Hepatic stellate cell (primary cell): ENCODE results near the gene MRPL49.
"Not testable (repeated sequence)": the region's sequence is repeated elsewhere in the genome, so short reads cannot be mapped to it uniquely, and the experiment has no call there.

Experiments used
- DNase-seq: peaks from one replicate; pipeline ENCODE4 v3.0.0; 2011; ENCODE audit warnings: low spot score

MRPL49 gene

DNA sequence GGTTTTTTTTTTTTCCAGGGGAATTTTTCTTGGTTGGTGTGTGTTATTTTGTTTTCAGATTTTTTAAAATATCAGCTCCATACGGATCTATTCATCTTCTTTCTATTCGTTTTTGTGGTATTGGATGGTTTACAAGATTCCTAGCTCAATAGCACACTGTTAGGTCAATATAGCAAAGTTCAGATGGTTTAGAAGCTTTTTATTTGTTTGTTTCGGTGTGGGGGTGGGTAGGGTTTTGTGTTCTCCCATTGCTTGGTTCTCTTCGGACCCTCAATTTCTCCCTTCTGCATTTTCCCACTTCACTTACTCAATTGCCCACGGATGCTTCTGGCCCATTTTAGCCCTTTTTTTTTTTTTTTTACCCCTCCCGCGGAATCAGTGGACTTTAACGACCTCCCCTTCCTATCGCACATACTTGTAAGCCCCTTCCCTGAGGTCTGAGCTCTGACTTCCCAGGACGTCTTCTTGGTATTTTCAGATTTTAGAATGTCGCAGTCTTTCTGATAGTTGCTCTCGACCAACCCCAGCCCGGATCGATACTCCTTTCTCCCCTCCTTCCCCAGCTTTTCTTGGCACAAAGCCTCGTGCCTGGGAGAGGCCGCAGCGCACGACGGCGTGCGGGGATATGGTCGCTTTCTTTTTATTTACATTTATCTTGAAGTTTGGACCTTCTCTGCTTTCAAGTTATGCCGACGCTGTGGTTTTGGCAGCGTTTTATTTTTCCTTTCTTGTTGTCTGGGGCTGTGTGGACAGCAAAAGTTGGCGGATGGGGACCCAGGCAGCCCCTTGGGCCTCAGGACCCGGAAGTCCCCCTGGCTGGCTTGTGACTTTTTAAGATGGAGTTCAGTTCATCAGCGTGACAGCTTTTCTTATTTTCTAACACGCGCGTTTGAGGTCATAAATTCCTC, 43.5 kb downstream of the MRPL49 start:
- DNase-seq, result no peak

DNA sequence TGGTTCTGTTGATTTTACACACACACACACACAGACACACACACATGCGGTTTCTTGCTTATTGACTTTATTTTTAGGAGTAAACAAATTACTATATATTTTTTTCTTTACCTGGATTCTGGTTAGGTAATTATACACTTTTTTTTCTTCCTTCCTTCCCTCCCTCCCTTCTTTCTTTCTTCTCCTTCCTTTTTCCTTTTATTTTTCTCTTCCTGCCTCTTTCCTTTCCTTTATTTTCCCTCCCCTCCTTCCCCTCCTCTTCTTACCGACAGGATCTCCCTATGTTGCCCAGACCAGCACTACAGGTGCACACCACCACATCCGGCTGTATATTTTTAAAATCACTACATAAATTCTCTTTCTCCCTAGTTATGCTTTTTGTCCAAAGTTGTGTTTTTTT, 44.8 kb downstream of the MRPL49 start:
- DNase-seq, result no peak

DNA sequence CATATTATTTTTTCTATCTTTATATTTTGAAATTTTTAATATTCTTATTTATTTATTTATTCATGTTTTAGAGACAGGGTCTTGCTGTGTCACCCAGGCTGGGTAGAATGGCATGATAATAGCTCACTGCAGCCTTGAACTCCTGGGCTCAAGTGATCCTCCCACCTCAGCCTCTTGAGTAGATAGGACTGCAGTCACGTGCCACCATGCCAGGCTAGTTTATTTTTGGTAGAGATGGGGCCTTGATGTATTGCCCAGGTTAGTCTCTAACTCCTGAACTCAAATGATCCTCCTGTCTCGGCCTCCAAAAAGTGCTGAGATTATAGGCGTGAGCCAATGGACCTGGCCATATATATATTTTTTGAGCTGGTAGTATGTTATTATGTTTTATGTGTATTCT, 45.5 kb downstream of the MRPL49 start:
- DNase-seq, result no peak

DNA sequence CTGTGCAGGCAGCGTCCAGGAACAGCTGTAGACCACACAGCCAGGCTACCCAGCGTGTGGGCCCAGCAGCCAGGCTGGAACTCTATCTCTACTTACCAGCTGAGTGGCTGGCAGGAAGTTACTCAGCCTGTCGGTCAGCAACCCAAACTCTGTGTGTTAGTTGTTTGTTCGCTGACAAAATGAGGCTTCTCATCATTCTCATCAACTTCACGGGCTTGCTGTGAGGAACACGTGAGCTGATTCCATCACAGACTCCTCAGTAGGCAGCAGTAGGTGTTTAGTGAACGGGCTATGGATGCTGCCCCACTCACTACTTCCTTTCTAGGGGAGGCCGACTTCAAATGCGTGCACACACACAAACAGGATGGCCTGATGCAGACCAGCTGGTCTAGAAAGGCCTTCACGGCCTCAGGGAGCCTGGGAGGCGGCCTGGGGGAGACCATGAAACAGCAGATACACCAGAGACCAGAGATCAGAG, 47.1 kb downstream of the MRPL49 start:
- DNase-seq, result no peak

DNA sequence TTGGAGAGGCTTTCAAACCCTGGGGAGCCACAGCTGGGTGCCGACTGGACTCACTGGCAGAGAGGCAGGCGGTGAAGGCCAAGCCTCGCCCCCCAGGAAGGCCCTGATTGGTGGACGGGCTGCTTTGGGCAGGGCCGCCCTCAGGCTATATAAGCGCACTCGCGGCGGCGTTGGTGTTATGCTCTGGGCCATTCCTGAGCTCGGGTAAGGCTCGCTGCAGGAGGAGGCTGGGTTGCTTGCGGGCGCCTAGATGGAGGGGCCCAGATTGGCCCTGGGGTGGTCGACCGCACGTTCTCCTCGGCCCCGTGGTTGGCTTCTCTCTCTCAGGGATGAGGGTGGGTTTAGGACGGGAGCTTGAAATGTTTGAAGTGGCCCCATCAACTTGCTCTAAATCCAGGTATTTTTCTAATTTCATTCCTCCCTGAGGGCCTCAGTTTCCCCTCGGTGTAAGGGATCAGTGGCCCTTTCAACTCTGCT, 48.0 kb downstream of the MRPL49 start, which contains the start of gene SPDYC:
Gene SPDYC (plus strand): TSS at position 176 of the 477 bp plus-strand sequence. CDS start 1,125 bp downstream, outside the sequence.
- no peak for DNase-seq

- DNase-seq, result no peak
These were observed 50.5 kb downstream of the MRPL49 start for GRCh38 chr11:65172600-65172999.

DNA sequence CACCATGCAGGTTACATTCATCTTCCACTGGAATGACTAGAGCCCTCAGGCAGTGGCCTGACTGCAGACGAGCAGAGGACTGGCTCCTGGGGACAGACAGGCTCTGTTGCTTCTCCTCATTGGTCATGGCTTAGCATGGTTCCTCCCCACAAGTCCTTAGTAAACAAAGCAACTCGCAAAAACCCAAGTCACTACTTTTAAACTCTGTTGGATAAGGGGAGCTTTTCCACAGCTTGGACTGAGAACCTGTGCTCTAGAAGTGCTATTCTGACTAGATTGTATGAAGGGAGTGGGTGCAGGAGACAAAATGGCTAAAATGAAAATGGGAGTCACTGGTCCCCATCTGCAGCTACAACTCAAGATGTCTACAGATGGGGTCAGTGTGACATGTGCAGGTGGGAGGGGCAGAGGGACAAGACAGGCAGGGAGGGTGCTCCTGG, 52.5 kb downstream of the MRPL49 start:
- DNase-seq, result not testable (repeated sequence)
